ENCODE data around the gene MRAP.
"Not testable (repeated sequence)": the region's sequence is repeated elsewhere in the genome, so short reads cannot be mapped to it uniquely, and the experiment has no call there.

The MRAP gene

GRCh38 chr21:32299695-32300094, 1.0 kb downstream of the MRAP start:
- no peak for DNase-seq (ENCODE audit: low read depth in 2 of 3, low spot score in 2 of 3)

- no peak for DNase-seq (ENCODE audit: low read depth in 2 of 3, low spot score in 2 of 3)
Measured at GRCh38 chr21:32300117-32300681, 1.5 kb downstream of the MRAP start.

- no peak for DNase-seq (ENCODE audit: low read depth in 2 of 3, low spot score in 2 of 3)
Measured at GRCh38 chr21:32301596-32301995, 2.9 kb downstream of the MRAP start.

GRCh38 chr21:32302560-32302959, 3.9 kb downstream of the MRAP start:
- DNase-seq (ENCODE audit: low read depth in 2 of 3, low spot score in 2 of 3) = no peak

GRCh38 chr21:32303385-32303784, 4.7 kb downstream of the MRAP start:
- DNase-seq (ENCODE audit: low read depth in 2 of 3, low spot score in 2 of 3) = no peak

GRCh38 chr21:32304998-32305397, 6.3 kb downstream of the MRAP start:
- DNase-seq (ENCODE audit: low read depth in 2 of 3, low spot score in 2 of 3) = no peak

- no peak for DNase-seq (ENCODE audit: low read depth in 2 of 3, low spot score in 2 of 3)
Measured at GRCh38 chr21:32306021-32306780, 7.5 kb downstream of the MRAP start.

- no peak for DNase-seq (ENCODE audit: low read depth in 2 of 3, low spot score in 2 of 3)
Measured at GRCh38 chr21:32307706-32308105, 9.1 kb downstream of the MRAP start.

GRCh38 chr21:32308696-32309095, 10.0 kb downstream of the MRAP start:
- no peak for DNase-seq (ENCODE audit: low read depth in 2 of 3, low spot score in 2 of 3)

GRCh38 chr21:32309906-32310460, 11.3 kb downstream of the MRAP start:
- DNase-seq (ENCODE audit: low read depth in 2 of 3, low spot score in 2 of 3) = no peak

- DNase-seq (ENCODE audit: low read depth in 2 of 3, low spot score in 2 of 3) = not testable (repeated sequence)
Measured at GRCh38 chr21:32310976-32311375, 12.3 kb downstream of the MRAP start.

- DNase-seq (ENCODE audit: low read depth in 2 of 3, low spot score in 2 of 3) = no peak
Measured at GRCh38 chr21:32311621-32312020, 13.0 kb downstream of the MRAP start.

- no peak for DNase-seq (ENCODE audit: low read depth in 2 of 3, low spot score in 2 of 3)
Measured at GRCh38 chr21:32312326-32312725, 13.7 kb downstream of the MRAP start.

- no peak for DNase-seq (ENCODE audit: low read depth in 2 of 3, low spot score in 2 of 3)
Measured at GRCh38 chr21:32312976-32313375, 14.3 kb downstream of the MRAP start.

- no peak for DNase-seq (ENCODE audit: low read depth in 2 of 3, low spot score in 2 of 3)
Measured at GRCh38 chr21:32314806-32315205, 16.2 kb downstream of the MRAP start.

GRCh38 chr21:32315511-32316281, 17.0 kb downstream of the MRAP start:
- DNase-seq (ENCODE audit: low read depth in 2 of 3, low spot score in 2 of 3) = no peak

GRCh38 chr21:32316361-32317215, 17.9 kb downstream of the MRAP start:
- no peak for DNase-seq (ENCODE audit: low read depth in 2 of 3, low spot score in 2 of 3)

GRCh38 chr21:32317726-32318125, 19.1 kb downstream of the MRAP start:
- no peak for DNase-seq (ENCODE audit: low read depth in 2 of 3, low spot score in 2 of 3)

GRCh38 chr21:32319012-32319411, 20.4 kb downstream of the MRAP start:
- DNase-seq (ENCODE audit: low read depth in 2 of 3, low spot score in 2 of 3) = no peak

GRCh38 chr21:32320059-32320458, 21.4 kb downstream of the MRAP start:
- DNase-seq (ENCODE audit: low read depth in 2 of 3, low spot score in 2 of 3) = no peak

- no peak for DNase-seq (ENCODE audit: low read depth in 2 of 3, low spot score in 2 of 3)
Measured at GRCh38 chr21:32320726-32321125, 22.1 kb downstream of the MRAP start.
